Measurements from ENCODE around the gene PPP1R13B. TPM values are rescaled to one million over a fixed set of nuclear protein-coding genes. Genes with fewer than 3 reads are reported as not detected.
A peak's percentile ranks its signal among the peaks of the same experiment; 100 is the strongest.

PPP1R13B gene
- total RNA-seq: 10 to 100 TPM in 3 of 4 donors, 1 to 10 TPM in 1; 5.6 to 71.6 (median 18.2) TPM

GRCh38 chr14:103847451-103848174 is at the start of gene PPP1R13B:
Gene PPP1R13B, minus strand, starts transcription at chr14:103847575. Its CDS starts 268 bp downstream, at chr14:103847307.
- DNase-seq: peak; percentile 91 to 93
- Histone ChIP-seq H3K9me3 (no peaks in the 10 kb centered on the region), H3K4me1 (peaks cover 0 to 12% of the 10 kb centered on the region in 2 donors), H3K36me3 (no peaks in the 10 kb centered on the region), H3K27ac (peak within 1 kb of the TSS; percentile 80 to 81), H3K4me3 (peak within 1 kb of the TSS; percentile 52 to 92), H3K27me3 (no peaks in the 10 kb centered on the region)
- intact Hi-C loops (cut with DNase I; ENCODE audit: low total_unique reads): no loop called here
- TF ChIP-seq POLR2A (IDR thresholded peaks at IDR 0.05): peak; percentile 53 to 71
- TF ChIP-seq CTCF (IDR thresholded peaks at IDR 0.05): peak in 1 of 4 experiments; percentile 17

- DNase-seq: no peak
- intact Hi-C loops (cut with DNase I; ENCODE audit: low total_unique reads): no loop called here
Measured at GRCh38 chr14:103896578-103896977, 49.2 kb upstream of the PPP1R13B start.

GRCh38 chr14:103894723-103895059 is 47.3 kb upstream of the PPP1R13B start:
- DNase-seq: no peak
- no peak overlapping the region for H3K27ac ChIP-seq
- intact Hi-C loops (cut with DNase I; ENCODE audit: low total_unique reads): no loop called here
- no peaks in the 10 kb centered on the region for H3K9me3 ChIP-seq
- no peaks in the 10 kb centered on the region for H3K27me3 ChIP-seq
- TF ChIP-seq POLR2A (IDR thresholded peaks at IDR 0.05) (no peak), CTCF (IDR thresholded peaks at IDR 0.05) (no peak)
- H3K36me3 ChIP-seq: no peaks in the 10 kb centered on the region
- no peaks in the 10 kb centered on the region for H3K4me1 ChIP-seq
- no peak overlapping the region for H3K4me3 ChIP-seq

More at GRCh38 chr14:103896578-103896977, 49.2 kb upstream of the PPP1R13B start:
- Histone ChIP-seq H3K4me1 (no peaks in the 10 kb centered on the region), H3K4me3 (no peak overlapping the region), H3K9me3 (no peaks in the 10 kb centered on the region), H3K27ac (no peak overlapping the region), H3K36me3 (no peaks in the 10 kb centered on the region), H3K27me3 (no peaks in the 10 kb centered on the region)
- TF ChIP-seq POLR2A (IDR thresholded peaks at IDR 0.05) (no peak), CTCF (IDR thresholded peaks at IDR 0.05) (no peak)

- Histone ChIP-seq H3K9me3 (no peaks in the 10 kb centered on the region), H3K27me3 (no peaks in the 10 kb centered on the region), H3K4me3 (no peak overlapping the region), H3K27ac (no peak overlapping the region), H3K36me3 (no peaks in the 10 kb centered on the region), H3K4me1 (no peaks in the 10 kb centered on the region)
- no peak for TF ChIP-seq CTCF (IDR thresholded peaks at IDR 0.05)
- no peak for TF ChIP-seq POLR2A (IDR thresholded peaks at IDR 0.05)
- no peak for DNase-seq
- intact Hi-C loops (cut with DNase I; ENCODE audit: low total_unique reads): no loop called here
Measured at GRCh38 chr14:103894034-103894722, 46.8 kb upstream of the PPP1R13B start.

- Histone ChIP-seq H3K9me3 (no peaks in the 10 kb centered on the region), H3K27me3 (no peaks in the 10 kb centered on the region), H3K36me3 (no peaks in the 10 kb centered on the region), H3K4me1 (no peaks in the 10 kb centered on the region), H3K4me3 (no peak overlapping the region), H3K27ac (no peak overlapping the region)
- intact Hi-C loops (cut with DNase I; ENCODE audit: low total_unique reads): no loop called here
- no peak for DNase-seq
- TF ChIP-seq POLR2A (IDR thresholded peaks at IDR 0.05) (no peak), CTCF (IDR thresholded peaks at IDR 0.05) (no peak)
Measured at GRCh38 chr14:103892247-103892646, 44.9 kb upstream of the PPP1R13B start.
